ENCODE measurements around the gene ARRB1.

DNA sequence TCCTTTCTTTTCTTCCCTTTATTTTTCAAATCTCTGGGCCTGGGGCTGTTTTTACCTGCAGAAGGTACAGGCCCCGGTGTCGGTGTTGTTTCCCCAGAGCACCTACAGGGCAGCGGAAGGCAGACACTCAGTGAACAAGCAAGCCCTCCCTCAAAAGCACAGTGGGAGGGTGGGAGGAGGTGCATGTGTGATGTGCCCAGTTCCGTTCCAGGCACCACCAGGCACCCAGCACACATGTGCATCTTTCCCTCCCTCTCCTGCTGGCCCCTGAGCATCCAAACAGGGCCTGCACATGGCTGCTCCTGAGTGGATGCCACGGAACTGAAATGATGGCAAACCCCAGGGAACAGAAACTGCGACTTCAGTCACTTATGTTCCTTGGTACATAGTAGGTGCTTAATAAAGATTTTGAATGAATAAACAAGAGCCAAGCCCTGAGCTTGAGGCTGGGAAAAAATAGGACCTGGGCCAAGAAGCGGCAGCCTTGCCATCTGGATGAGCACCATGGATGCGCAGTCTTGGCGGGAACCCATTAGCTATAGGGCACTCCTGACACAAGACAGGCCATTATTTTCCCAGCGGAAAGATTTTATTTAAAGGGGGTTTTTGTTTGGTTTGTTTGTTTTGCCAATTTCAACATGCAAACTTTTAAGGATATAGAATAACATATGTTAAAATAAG, 47.8 kb downstream of the ARRB1 start:
- no peak for TF ChIP-seq CTCF (IDR thresholded peaks at IDR 0.05)
- TF ChIP-seq POLR2A (IDR thresholded peaks at IDR 0.05) = no peak

Measured in thyroid gland (tissue), 4 donors.